OCI-LY1 (cell line): ENCODE data around the gene MAP2K7.
A peak's percentile ranks its signal among the peaks of the same experiment; 100 is the strongest.

Experiments used
- H2AFZ ChIP-seq: fragments of 200-600 bp; sonication (generic), shearing (Covaris generic); 2 replicates; pipeline ENCODE4 v1.6.0; 2014; ENCODE audit warnings: antibody characterized with exemption, mild to moderate bottlenecking, low read length
- H3F3A ChIP-seq: fragments of 200-600 bp; sonication (generic), shearing (Covaris generic); 2 replicates; pipeline ENCODE4 v1.6.0; 2014; ENCODE audit warnings: mild to moderate bottlenecking, antibody characterized with exemption, low read length, moderate library complexity; ENCODE audit not compliant: insufficient read depth
- H3K27ac ChIP-seq: fragments of 200-600 bp; sonication (generic); 2 replicates; pipeline ENCODE4 v1.5.1; 2014; ENCODE audit warnings: low read length, mixed run types, mild to moderate bottlenecking, low read depth; ENCODE audit not compliant: poor library complexity, severe bottlenecking
- H3K27me3 ChIP-seq: fragments of 200-600 bp; sonication (generic); 2 replicates; pipeline ENCODE4 v1.6.0; 2014; ENCODE audit warnings: antibody characterized with exemption, mild to moderate bottlenecking, low read length, moderate library complexity; ENCODE audit not compliant: insufficient read depth
- H3K36me3 ChIP-seq: fragments of 200-600 bp; sonication (generic); 2 replicates; pipeline ENCODE4 v1.6.1; 2014; ENCODE audit warnings: mild to moderate bottlenecking, antibody characterized with exemption, low read length, moderate library complexity, mixed read lengths; ENCODE audit not compliant: insufficient read depth
- H3K4me1 ChIP-seq: fragments of 200-600 bp; sonication (generic); 2 replicates; pipeline ENCODE4 v1.5.1; 2014; ENCODE audit warnings: mild to moderate bottlenecking, low read length, moderate library complexity; ENCODE audit not compliant: insufficient read depth, severe bottlenecking
- H3K4me2 ChIP-seq: fragments of 200-600 bp; sonication (generic), shearing (Covaris generic); 2 replicates; pipeline ENCODE4 v1.6.1; 2014; ENCODE audit warnings: low read length
- H3K4me3 ChIP-seq: fragments of 200-600 bp; sonication (generic); 2 replicates; pipeline ENCODE4 v1.5.1; 2014; ENCODE audit warnings: low read length, low read depth, mild to moderate bottlenecking, mixed read lengths; ENCODE audit not compliant: poor library complexity, severe bottlenecking
- H3K79me2 ChIP-seq: fragments of 200-600 bp; shearing (Covaris generic); 2 replicates; pipeline ENCODE4 v1.6.1; 2016; ENCODE audit warnings: mixed run types, low read length, mixed read lengths; ENCODE audit not compliant: insufficient read depth
- H3K9ac ChIP-seq: fragments of 200-600 bp; sonication (generic), shearing (Covaris generic); 2 replicates; pipeline ENCODE4 v1.6.1; 2014; ENCODE audit warnings: mild to moderate bottlenecking, low read length, mixed read lengths
- H3K9me2 ChIP-seq: fragments of 200-600 bp; sonication (generic), shearing (Covaris generic); 2 replicates; pipeline ENCODE4 v1.6.1; 2014; ENCODE audit warnings: low read depth, mild to moderate bottlenecking, low read length, mixed read lengths
- H3K9me3 ChIP-seq: fragments of 200-600 bp; shearing (Covaris generic); 2 replicates; pipeline ENCODE4 v1.6.1; 2014; ENCODE audit warnings: low read length, mixed read lengths
- H4K20me1 ChIP-seq: fragments of 200-600 bp; sonication (generic), shearing (Covaris generic); 2 replicates; pipeline ENCODE4 v1.6.0; 2016; ENCODE audit warnings: mild to moderate bottlenecking, low read length; ENCODE audit not compliant: insufficient read depth
- EZH2 ChIP-seq: fragments of 200-600 bp; sonication (generic), shearing (Covaris generic); IDR thresholded peaks from 2 replicates; pipeline ENCODE4 v1.8.0; 2017; ENCODE audit warnings: borderline replicate concordance, mixed run types, mild to moderate bottlenecking, antibody characterized with exemption, low read length, moderate library complexity, mixed read lengths
- TF ChIP-seq, protein P1 (sequence below): fragments of 200-600 bp; sonication (generic), shearing (Covaris generic); IDR thresholded peaks from 2 replicates; pipeline ENCODE4 v1.5.1; 2017; ENCODE audit warnings: mild to moderate bottlenecking, antibody characterized with exemption, low read length, moderate library complexity, mixed read lengths

Gene MAP2K7

DNA sequence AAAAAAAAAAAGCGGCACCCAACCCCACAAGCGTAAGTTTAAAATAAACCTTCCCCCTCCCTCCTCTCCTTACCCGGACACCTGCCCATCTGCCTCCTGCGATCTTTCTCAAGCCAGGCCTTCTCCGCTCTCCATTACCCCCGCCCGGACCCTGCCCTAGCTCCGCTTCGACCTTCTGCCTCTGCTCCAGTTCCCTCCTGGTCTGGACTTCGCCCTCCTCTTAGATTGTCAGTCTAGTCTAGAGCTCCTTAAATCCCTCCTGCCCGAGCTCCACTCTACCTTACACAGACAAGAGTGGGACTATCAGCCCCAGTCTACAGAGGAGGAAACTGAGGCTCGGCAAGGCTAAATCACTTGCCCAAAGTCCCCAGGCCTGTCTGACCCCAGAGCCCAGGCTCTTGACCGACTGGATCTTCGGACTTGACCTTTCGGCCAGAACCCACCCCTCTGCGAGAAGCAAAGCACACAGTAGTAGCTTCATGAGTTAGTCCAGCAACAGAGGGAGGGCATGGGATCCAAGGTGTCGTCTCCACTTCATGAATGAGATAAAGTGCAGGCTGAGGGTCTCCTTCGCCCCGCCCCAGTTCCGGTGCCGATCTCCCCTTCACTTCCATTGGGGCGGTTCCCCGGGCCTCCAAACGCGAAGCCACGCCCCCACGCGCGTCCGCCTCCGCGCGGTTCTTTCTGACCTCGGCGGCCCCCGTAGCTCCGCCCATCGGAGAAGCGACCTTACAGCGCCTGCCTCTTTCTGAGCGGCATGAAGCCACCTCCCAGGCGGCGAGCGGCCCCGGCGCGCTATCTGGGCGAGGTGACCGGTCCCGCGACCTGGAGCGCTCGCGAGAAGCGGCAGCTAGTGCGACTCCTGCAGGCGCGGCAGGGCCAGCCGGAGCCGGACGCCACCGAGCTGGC is 16.2 kb downstream of the MAP2K7 start, which contains the start of gene SNAPC2:
TSS of gene SNAPC2 (plus strand) at position 729 of the 909 bp plus-strand sequence. CDS start at position 758, 29 bp downstream.
- H3K9ac ChIP-seq = peak within 1 kb of the TSS; percentile 78
- H3K4me2 ChIP-seq = peak within 1 kb of the TSS; percentile 96
- no peaks in the 10 kb centered on the region for H3K9me3 ChIP-seq
- H3K4me3 ChIP-seq = peak within 1 kb of the TSS; percentile 75
- peaks cover 12% of the 10 kb centered on the region; the same call in 1 of the 2 replicates for H3K36me3 ChIP-seq
- peaks cover 4% of the 10 kb centered on the region; the same call in 1 of the 2 replicates for H3K27me3 ChIP-seq
- H2AFZ ChIP-seq = peak within 1 kb of the TSS; percentile 84; the same call in 1 of the 2 replicates
- TF ChIP-seq EZH2 = no peak
- TF ChIP-seq, protein P1, sequence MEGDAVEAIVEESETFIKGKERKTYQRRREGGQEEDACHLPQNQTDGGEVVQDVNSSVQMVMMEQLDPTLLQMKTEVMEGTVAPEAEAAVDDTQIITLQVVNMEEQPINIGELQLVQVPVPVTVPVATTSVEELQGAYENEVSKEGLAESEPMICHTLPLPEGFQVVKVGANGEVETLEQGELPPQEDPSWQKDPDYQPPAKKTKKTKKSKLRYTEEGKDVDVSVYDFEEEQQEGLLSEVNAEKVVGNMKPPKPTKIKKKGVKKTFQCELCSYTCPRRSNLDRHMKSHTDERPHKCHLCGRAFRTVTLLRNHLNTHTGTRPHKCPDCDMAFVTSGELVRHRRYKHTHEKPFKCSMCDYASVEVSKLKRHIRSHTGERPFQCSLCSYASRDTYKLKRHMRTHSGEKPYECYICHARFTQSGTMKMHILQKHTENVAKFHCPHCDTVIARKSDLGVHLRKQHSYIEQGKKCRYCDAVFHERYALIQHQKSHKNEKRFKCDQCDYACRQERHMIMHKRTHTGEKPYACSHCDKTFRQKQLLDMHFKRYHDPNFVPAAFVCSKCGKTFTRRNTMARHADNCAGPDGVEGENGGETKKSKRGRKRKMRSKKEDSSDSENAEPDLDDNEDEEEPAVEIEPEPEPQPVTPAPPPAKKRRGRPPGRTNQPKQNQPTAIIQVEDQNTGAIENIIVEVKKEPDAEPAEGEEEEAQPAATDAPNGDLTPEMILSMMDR = no peak
- no peak within 1 kb of the TSS for H3K27ac ChIP-seq
- H3K9me2 ChIP-seq = no peaks in the 10 kb centered on the region
- H4K20me1 ChIP-seq = no peaks in the 10 kb centered on the region
- H3F3A ChIP-seq = no peaks in the 10 kb centered on the region
- H3K4me1 ChIP-seq = peaks cover 47% of the 10 kb centered on the region
- no peaks in the 10 kb centered on the region for H3K79me2 ChIP-seq

DNA sequence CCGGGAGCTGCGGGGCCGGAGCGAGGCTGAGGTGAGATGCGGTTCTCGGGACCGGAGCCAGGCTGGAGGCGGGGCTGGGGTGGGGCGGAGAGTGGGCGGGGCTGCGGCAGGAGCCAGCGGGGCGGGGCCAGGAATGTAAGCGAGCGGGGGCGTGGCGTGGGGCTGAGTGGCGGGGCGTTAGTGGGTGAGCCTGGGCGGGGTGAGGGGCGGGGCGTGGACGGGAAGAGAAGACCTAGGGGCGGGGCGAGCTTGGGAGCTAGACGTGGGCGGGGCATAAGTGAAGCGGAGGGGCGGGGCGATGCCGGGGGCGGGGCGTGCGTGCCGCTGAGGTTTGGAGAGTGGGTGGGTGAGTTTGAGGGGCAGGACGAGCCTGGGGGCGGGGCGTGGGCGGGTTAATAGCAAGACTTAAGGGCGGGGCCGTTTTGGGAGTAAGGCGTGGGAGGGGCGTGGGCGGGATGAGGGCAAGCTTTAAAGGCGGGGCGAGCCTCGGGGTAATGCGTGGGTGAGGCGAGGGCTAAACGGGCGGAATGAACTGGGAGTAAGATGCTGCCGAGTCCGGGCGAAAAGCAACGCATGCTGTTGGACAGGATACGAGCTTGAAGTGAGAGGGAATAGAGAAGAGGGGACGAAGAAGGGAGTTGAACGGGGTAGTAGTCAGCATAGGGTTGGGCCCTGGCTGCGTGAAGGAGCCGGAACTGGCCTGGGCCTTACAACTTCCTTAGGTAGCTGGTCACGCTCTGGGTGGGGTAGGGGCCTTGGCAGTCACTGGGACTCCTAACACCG is 17.0 kb downstream of the MAP2K7 start:
- Histone ChIP-seq H3K4me3 (peak overlapping the region; percentile 75), H3K27me3 (no peaks in the 10 kb centered on the region; the same call in 1 of the 2 replicates), H3K9ac (peak overlapping the region; percentile 73), H3K79me2 (no peaks in the 10 kb centered on the region), H3F3A (no peaks in the 10 kb centered on the region), H2AFZ (no peak overlapping the region), H3K4me2 (peak overlapping the region; percentile 96), H3K9me2 (no peaks in the 10 kb centered on the region), H4K20me1 (no peaks in the 10 kb centered on the region), H3K4me1 (peaks cover 47% of the 10 kb centered on the region), H3K36me3 (peaks cover 12% of the 10 kb centered on the region; the same call in 1 of the 2 replicates), H3K27ac (no peak overlapping the region), H3K9me3 (no peaks in the 10 kb centered on the region)
- no peak for TF ChIP-seq EZH2

DNA sequence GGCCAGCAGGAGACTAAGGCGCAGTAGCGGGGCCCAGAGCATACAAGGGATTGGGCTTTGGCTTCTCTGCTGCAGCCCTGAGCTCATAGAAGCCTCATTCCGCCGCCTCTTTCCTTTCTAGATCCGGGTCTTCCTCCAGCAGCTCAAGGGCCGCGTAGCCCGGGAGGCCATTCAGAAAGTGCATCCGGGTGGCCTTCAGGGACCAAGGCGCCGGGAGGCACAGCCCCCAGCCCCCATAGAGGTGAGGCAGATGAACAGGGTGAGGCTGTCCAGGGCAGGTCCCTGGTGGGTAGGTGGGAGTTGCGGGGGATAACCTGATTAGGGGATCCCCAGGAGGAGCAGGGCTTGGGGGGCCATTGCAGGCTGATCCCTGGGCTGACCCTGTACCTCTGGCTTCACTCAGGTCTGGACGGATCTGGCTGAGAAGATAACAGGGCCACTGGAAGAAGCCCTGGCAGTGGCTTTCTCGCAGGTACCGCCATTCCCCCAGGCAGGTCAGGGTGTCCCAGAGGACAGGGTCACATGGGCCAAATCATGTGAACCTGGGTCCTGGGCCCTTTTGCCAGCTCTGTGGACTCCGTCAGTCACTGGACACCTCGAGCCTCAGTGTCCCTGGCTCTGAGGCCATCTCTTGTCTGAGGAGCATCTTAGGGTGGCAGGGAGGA is 17.8 kb downstream of the MAP2K7 start:
- no peaks in the 10 kb centered on the region; the same call in 1 of the 2 replicates for H3K27me3 ChIP-seq
- H3K9me2 ChIP-seq = no peaks in the 10 kb centered on the region
- H3F3A ChIP-seq = no peaks in the 10 kb centered on the region
- no peaks in the 10 kb centered on the region for H3K9me3 ChIP-seq
- no peaks in the 10 kb centered on the region for H3K79me2 ChIP-seq
- TF ChIP-seq, protein P1 = no peak
- TF ChIP-seq EZH2 = no peak
- H4K20me1 ChIP-seq = no peaks in the 10 kb centered on the region
- no peak overlapping the region for H3K27ac ChIP-seq
- no peak overlapping the region for H2AFZ ChIP-seq
- H3K36me3 ChIP-seq = peaks cover 12% of the 10 kb centered on the region; the same call in 1 of the 2 replicates
- H3K4me2 ChIP-seq = peak overlapping the region; percentile 76
- H3K4me1 ChIP-seq = peaks cover 44% of the 10 kb centered on the region
- H3K9ac ChIP-seq = peak overlapping the region; percentile 51
- peak overlapping the region; percentile 64 for H3K4me3 ChIP-seq
